Measurements from ENCODE around the gene NEDD4L.

The NEDD4L gene

DNA sequence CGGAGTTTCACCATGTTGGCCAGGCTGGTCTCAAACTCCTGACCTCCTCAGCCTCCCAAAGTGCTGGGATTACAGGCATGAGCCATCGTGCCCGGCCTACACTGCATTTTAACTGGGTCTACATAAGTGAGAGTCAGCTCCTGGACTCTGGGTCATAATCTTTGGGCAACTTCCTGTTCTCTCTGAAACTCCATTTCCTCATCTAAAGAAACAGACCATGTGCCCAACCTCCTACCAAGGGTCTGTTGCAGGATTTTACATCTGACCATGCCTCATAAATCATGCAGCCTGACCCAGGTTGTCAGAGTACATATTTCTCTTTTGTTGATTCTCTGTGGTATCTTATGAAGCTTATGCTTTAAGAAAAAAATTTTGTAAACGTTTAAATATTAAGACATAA is 304.5 kb downstream of the NEDD4L start (continued):
- TF ChIP-seq ZNF565 (CRISPR knock-in tag; conservative IDR thresholded peaks at IDR 0.05; ENCODE audit: low read depth) (no peak), CSRNP3 (CRISPR knock-in tag; IDR thresholded peaks at IDR 0.05) (no peak), TCF4 (CRISPR knock-in tag; IDR thresholded peaks at IDR 0.05; ENCODE audit: borderline replicate concordance) (no peak), ZNF70 (CRISPR knock-in tag; IDR thresholded peaks at IDR 0.05) (no peak)

DNA sequence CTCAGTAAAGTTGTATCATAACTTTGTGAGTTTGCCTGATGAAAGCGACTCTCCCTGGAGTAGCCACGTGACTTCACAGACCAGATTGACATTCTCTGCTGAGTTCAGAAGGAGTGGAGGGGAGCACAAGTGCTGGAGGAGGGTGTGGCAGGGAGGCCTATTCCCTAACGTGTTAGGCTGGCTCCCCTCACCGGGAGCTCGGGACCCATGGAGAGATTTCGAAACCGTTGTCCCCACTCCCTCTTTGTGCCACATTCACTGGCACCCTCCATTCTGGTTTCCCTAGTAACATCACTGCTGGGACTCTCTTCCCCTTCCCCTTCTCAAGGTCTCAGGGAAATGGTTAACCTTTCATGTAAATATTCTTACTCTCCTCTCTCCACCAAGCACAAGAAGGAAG is 304.9 kb downstream of the NEDD4L start:
- TF ChIP-seq ZFP3 (CRISPR knock-in tag; IDR thresholded peaks at IDR 0.05) (no peak), ZC3H10 (CRISPR knock-in tag; IDR thresholded peaks at IDR 0.05) (no peak), RARB (CRISPR knock-in tag; IDR thresholded peaks at IDR 0.05) (no peak), TCF4 (CRISPR knock-in tag; IDR thresholded peaks at IDR 0.05; ENCODE audit: borderline replicate concordance) (no peak), TOX (CRISPR knock-in tag; IDR thresholded peaks at IDR 0.05; ENCODE audit: borderline replicate concordance) (no peak), ZNF70 (CRISPR knock-in tag; IDR thresholded peaks at IDR 0.05) (no peak), GLIS3 (CRISPR knock-in tag; IDR thresholded peaks at IDR 0.05) (no peak)
- TF ChIP-seq, protein P1, sequence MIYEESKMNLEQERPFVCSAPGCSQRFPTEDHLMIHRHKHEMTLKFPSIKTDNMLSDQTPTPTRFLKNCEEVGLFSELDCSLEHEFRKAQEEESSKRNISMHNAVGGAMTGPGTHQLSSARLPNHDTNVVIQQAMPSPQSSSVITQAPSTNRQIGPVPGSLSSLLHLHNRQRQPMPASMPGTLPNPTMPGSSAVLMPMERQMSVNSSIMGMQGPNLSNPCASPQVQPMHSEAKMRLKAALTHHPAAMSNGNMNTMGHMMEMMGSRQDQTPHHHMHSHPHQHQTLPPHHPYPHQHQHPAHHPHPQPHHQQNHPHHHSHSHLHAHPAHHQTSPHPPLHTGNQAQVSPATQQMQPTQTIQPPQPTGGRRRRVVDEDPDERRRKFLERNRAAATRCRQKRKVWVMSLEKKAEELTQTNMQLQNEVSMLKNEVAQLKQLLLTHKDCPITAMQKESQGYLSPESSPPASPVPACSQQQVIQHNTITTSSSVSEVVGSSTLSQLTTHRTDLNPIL (CRISPR knock-in tag; IDR thresholded peaks at IDR 0.05; ENCODE audit: low read depth): no peak

DNA sequence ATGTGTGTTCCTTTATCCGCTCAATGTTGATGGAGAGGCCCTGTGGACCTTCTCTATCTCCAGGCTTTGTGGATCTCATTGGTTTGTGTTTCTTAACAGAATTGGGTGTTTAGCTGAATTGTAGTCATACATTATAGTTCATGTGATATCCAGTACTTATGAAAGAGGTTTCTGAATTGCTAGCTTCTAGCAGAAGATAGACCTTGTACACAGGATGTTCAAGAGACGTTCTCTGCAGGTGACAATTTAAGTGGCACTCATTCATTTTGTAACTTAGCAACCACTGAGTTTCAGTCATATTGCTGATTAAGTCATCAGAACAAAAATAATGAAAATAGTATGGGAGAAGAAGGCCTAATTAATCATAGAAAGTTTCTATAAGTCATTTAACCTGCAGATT is 305.6 kb downstream of the NEDD4L start:
- ATAC-seq: no peak
- TF ChIP-seq TOX (CRISPR knock-in tag; IDR thresholded peaks at IDR 0.05; ENCODE audit: borderline replicate concordance): no peak
- no peak for TF ChIP-seq ZNF70 (CRISPR knock-in tag; IDR thresholded peaks at IDR 0.05)

More for the DNA sequence above, 304.9 kb downstream of the NEDD4L start:
- no peak for ATAC-seq

DNA sequence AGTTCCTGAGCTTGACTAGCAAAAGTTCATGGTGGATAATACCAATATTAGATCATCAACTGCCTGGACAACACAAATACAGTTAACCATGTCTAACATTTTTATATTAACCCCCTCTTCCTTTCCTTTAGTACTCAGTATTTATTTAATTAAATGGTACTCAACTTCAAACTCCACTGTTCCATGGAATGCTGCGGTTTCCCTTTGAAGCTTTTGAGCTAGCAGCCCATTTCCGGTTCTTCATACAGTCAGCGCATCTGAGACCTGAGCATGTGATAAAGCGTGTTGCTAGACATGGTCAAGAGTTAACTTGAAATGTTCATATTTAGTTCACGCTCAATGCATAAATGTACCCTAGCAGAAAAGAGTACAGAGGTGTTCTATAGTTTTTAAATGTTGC is 306.5 kb downstream of the NEDD4L start:
- no peak for ATAC-seq
- TF ChIP-seq SNAI2 (CRISPR knock-in tag; IDR thresholded peaks at IDR 0.05): no peak
- no peak for TF ChIP-seq POU6F1 (CRISPR knock-in tag; IDR thresholded peaks at IDR 0.05; ENCODE audit: borderline replicate concordance, low read depth)
- TF ChIP-seq ISL1 (CRISPR knock-in tag; IDR thresholded peaks at IDR 0.05): no peak
- no peak for TF ChIP-seq OSR1 (CRISPR knock-in tag; IDR thresholded peaks at IDR 0.05)
- no peak for TF ChIP-seq RARB (CRISPR knock-in tag; IDR thresholded peaks at IDR 0.05)
- TF ChIP-seq CSRNP3 (CRISPR knock-in tag; IDR thresholded peaks at IDR 0.05): no peak
- no peak for TF ChIP-seq TOX (CRISPR knock-in tag; IDR thresholded peaks at IDR 0.05; ENCODE audit: borderline replicate concordance)
- no peak for TF ChIP-seq ZFP3 (CRISPR knock-in tag; IDR thresholded peaks at IDR 0.05)
- TF ChIP-seq GLIS3 (CRISPR knock-in tag; IDR thresholded peaks at IDR 0.05): no peak
- TF ChIP-seq, protein P2, sequence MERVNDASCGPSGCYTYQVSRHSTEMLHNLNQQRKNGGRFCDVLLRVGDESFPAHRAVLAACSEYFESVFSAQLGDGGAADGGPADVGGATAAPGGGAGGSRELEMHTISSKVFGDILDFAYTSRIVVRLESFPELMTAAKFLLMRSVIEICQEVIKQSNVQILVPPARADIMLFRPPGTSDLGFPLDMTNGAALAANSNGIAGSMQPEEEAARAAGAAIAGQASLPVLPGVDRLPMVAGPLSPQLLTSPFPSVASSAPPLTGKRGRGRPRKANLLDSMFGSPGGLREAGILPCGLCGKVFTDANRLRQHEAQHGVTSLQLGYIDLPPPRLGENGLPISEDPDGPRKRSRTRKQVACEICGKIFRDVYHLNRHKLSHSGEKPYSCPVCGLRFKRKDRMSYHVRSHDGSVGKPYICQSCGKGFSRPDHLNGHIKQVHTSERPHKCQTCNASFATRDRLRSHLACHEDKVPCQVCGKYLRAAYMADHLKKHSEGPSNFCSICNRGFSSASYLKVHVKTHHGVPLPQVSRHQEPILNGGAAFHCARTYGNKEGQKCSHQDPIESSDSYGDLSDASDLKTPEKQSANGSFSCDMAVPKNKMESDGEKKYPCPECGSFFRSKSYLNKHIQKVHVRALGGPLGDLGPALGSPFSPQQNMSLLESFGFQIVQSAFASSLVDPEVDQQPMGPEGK (CRISPR knock-in tag; IDR thresholded peaks at IDR 0.05; ENCODE audit: borderline replicate concordance): no peak
- no peak for TF ChIP-seq ARNTL (CRISPR knock-in tag; IDR thresholded peaks at IDR 0.05; ENCODE audit: borderline replicate concordance, low read depth)
- TF ChIP-seq ZNF8 (CRISPR knock-in tag; IDR thresholded peaks at IDR 0.05): no peak
- no peak for TF ChIP-seq TSHZ2 (CRISPR knock-in tag; IDR thresholded peaks at IDR 0.05)
- TF ChIP-seq PPARA (CRISPR knock-in tag; IDR thresholded peaks at IDR 0.05; ENCODE audit: borderline replicate concordance): no peak
- TF ChIP-seq, protein P1 (CRISPR knock-in tag; IDR thresholded peaks at IDR 0.05; ENCODE audit: low read depth): no peak
- no peak for TF ChIP-seq ZNF70 (CRISPR knock-in tag; IDR thresholded peaks at IDR 0.05)
- no peak for TF ChIP-seq ZFP30 (CRISPR knock-in tag; IDR thresholded peaks at IDR 0.05)
- TF ChIP-seq ESRRG (CRISPR knock-in tag; IDR thresholded peaks at IDR 0.05): no peak
- TF ChIP-seq ZC3H10 (CRISPR knock-in tag; IDR thresholded peaks at IDR 0.05): no peak
- TF ChIP-seq ZNF565 (CRISPR knock-in tag; conservative IDR thresholded peaks at IDR 0.05; ENCODE audit: low read depth): no peak
